MM.1S (cell line): ENCODE measurements around the gene ORC3.

ENCODE experiments used
- DNase-seq: peaks from one replicate; pipeline ENCODE4 v3.0.0-alpha.2; 2015
- H2AFZ ChIP-seq: fragments of 300-600 bp; sonication (generic); 2 replicates; pipeline ENCODE4 v1.6.0; 2016; ENCODE audit warnings: antibody characterized with exemption, low read length
- H3F3A ChIP-seq: fragments of 300-600 bp; sonication (generic); 2 replicates; pipeline ENCODE4 v1.6.1; 2016; ENCODE audit warnings: mild to moderate bottlenecking, antibody characterized with exemption, low read length, moderate library complexity, mixed read lengths; ENCODE audit not compliant: insufficient read depth
- H3K27ac ChIP-seq: fragments of 300-600 bp; sonication (generic); 2 replicates; pipeline ENCODE4 v1.5.1; 2016; ENCODE audit warnings: mild to moderate bottlenecking, low read length
- H3K27me3 ChIP-seq: fragments of 300-600 bp; sonication (generic); replicated peaks from 2 replicates; pipeline ENCODE4 v1.6.0; 2016; ENCODE audit warnings: low read length; ENCODE audit not compliant: insufficient read depth
- H3K36me3 ChIP-seq: fragments of 300-600 bp; sonication (generic); replicated peaks from 2 replicates; pipeline ENCODE4 v1.6.1; 2016; ENCODE audit warnings: mild to moderate bottlenecking, low read length, mixed read lengths; ENCODE audit not compliant: insufficient read depth
- H3K4me1 ChIP-seq: fragments of 300-600 bp; sonication (generic); 2 replicates; pipeline ENCODE4 v1.6.1; 2016; ENCODE audit warnings: low read length, mixed read lengths
- H3K4me2 ChIP-seq: fragments of 300-600 bp; sonication (generic); 2 replicates; pipeline ENCODE4 v1.6.0; 2016; ENCODE audit warnings: low read depth, low read length
- H3K4me3 ChIP-seq: fragments of 300-600 bp; sonication (generic); 2 replicates; pipeline ENCODE4 v1.5.1; 2016; ENCODE audit warnings: low read length, mixed read lengths
- H3K79me2 ChIP-seq: fragments of 300-600 bp; sonication (generic); 2 replicates; pipeline ENCODE4 v1.6.1; 2016; ENCODE audit warnings: mixed run types, low read length, mixed read lengths
- H3K9ac ChIP-seq: fragments of 300-600 bp; sonication (generic); 2 replicates; pipeline ENCODE4 v1.6.1; 2016; ENCODE audit warnings: low read length, mixed read lengths
- H3K9me2 ChIP-seq: fragments of 300-600 bp; sonication (generic); replicated peaks from 2 replicates; pipeline ENCODE4 v1.6.1; 2016; ENCODE audit warnings: mild to moderate bottlenecking, low read length, mixed read lengths; ENCODE audit not compliant: insufficient read depth
- H3K9me3 ChIP-seq: fragments of 300-600 bp; sonication (generic); replicated peaks from 2 replicates; pipeline ENCODE4 v1.6.1; 2016; ENCODE audit warnings: mild to moderate bottlenecking, low read length, mixed read lengths; ENCODE audit not compliant: insufficient read depth
- H4K20me1 ChIP-seq: fragments of 300-600 bp; sonication (generic); 2 replicates; pipeline ENCODE4 v1.6.1; 2016; ENCODE audit warnings: mild to moderate bottlenecking, low read length, moderate library complexity, mixed read lengths; ENCODE audit not compliant: insufficient read depth
- EZH2 ChIP-seq: fragments of 300-600 bp; sonication (generic); optimal IDR thresholded peaks from 2 replicates; pipeline ENCODE3; 2017; ENCODE audit warnings: low read depth, mild to moderate bottlenecking, antibody characterized with exemption, low read length, mixed read lengths
- EZH2phosphoT487 ChIP-seq: fragments of 300-600 bp; sonication (generic); IDR thresholded peaks from 2 replicates; pipeline ENCODE4 v1.6.1; 2018; ENCODE audit warnings: antibody characterized with exemption, low read length
- TF ChIP-seq, protein P1 (sequence below): fragments of 300-600 bp; sonication (generic); IDR thresholded peaks from 2 replicates; pipeline ENCODE4 v1.5.1; 2016; ENCODE audit warnings: antibody characterized with exemption, low read length, mixed read lengths

Gene ORC3

DNA sequence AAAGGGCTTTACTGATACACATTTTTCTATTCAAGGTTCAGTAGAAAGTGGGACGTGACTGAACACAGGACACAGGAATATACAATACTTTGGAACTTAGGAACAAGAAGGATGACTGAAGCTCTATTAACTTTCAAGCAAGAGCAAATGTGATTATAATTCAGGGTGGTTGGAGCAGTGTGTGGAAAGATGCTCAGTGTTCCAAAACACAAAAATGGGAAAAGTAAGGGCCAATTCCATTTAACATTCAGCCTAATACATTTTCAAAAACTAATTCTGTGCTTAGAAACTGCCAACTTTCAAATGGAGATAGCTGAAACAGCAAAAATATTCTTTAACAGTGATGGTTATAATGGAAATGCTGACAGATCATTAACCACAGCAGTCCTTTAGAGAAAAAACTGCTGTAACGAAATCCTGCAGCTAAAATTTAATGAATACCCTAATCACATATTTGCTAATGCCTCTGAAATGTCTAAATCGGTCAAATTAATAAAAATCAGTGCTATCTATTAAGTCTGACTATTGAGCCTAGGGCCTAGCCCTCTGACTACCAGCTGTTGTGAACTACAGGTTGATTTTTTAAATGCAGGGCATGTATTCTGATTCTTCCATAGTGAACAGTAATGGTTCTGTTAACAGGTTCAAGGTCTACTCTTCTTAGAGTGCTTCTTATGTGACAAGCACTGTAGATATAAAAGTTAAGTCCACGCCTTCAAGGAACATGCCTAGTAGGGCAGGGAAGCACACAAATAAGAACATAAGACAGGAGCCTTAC is 46.0 kb upstream of the ORC3 start:
- H3K4me2 ChIP-seq, result peak overlapping the region; percentile 47
- peak overlapping the region; percentile 86 for H3K27ac ChIP-seq
- no peaks in the 10 kb centered on the region for H3K79me2 ChIP-seq
- no peaks in the 10 kb centered on the region for H3K27me3 ChIP-seq
- H3K4me3 ChIP-seq, result peak overlapping the region; percentile 19; the same call in 1 of the 2 replicates
- peaks cover 37% of the 10 kb centered on the region for H3K4me1 ChIP-seq
- peaks cover 9% of the 10 kb centered on the region; the same call in 1 of the 2 replicates for H3K36me3 ChIP-seq
- no peaks in the 10 kb centered on the region for H3K9me3 ChIP-seq
- no peaks in the 10 kb centered on the region for H4K20me1 ChIP-seq
- peaks cover 20% of the 10 kb centered on the region for H3F3A ChIP-seq
- no peaks in the 10 kb centered on the region for H3K9me2 ChIP-seq
- peak overlapping the region; percentile 3; the same call in 1 of the 2 replicates for H2AFZ ChIP-seq
- peak overlapping the region; percentile 28; the same call in 1 of the 2 replicates for H3K9ac ChIP-seq
- DNase-seq, result peak; percentile 48
- TF ChIP-seq EZH2 (no peak), EZH2phosphoT487 (no peak)
- TF ChIP-seq, protein P1, sequence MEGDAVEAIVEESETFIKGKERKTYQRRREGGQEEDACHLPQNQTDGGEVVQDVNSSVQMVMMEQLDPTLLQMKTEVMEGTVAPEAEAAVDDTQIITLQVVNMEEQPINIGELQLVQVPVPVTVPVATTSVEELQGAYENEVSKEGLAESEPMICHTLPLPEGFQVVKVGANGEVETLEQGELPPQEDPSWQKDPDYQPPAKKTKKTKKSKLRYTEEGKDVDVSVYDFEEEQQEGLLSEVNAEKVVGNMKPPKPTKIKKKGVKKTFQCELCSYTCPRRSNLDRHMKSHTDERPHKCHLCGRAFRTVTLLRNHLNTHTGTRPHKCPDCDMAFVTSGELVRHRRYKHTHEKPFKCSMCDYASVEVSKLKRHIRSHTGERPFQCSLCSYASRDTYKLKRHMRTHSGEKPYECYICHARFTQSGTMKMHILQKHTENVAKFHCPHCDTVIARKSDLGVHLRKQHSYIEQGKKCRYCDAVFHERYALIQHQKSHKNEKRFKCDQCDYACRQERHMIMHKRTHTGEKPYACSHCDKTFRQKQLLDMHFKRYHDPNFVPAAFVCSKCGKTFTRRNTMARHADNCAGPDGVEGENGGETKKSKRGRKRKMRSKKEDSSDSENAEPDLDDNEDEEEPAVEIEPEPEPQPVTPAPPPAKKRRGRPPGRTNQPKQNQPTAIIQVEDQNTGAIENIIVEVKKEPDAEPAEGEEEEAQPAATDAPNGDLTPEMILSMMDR, result no peak

DNA sequence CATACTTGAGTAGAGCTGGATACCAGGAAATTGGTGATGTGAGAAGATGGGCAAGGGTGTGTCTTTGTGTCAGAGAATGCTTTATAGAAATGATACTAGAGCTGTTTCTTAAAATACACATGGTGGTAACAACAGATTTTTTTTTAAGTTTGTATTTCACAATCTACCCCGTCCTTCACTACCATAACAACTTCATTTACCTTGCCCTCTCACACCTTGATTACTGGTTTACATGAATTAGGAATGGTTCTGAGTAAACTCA is 45.5 kb upstream of the ORC3 start:
- peaks cover 20% of the 10 kb centered on the region for H3F3A ChIP-seq
- no peaks in the 10 kb centered on the region for H3K27me3 ChIP-seq
- no peaks in the 10 kb centered on the region for H4K20me1 ChIP-seq
- H3K79me2 ChIP-seq, result no peaks in the 10 kb centered on the region
- H3K4me2 ChIP-seq, result peak overlapping the region; percentile 47
- TF ChIP-seq EZH2phosphoT487, result no peak
- TF ChIP-seq, protein P1, result no peak
- TF ChIP-seq EZH2, result no peak
- peak overlapping the region; percentile 86 for H3K27ac ChIP-seq
- peaks cover 37% of the 10 kb centered on the region for H3K4me1 ChIP-seq
- H3K36me3 ChIP-seq, result peaks cover 9% of the 10 kb centered on the region; the same call in 1 of the 2 replicates
- H2AFZ ChIP-seq, result 0 out of 2 replicates have a peak overlapping the region, but pooled peaks have one; percentile 3
- no peak overlapping the region; the same call in 1 of the 2 replicates for H3K4me3 ChIP-seq
- no peaks in the 10 kb centered on the region for H3K9me3 ChIP-seq
- H3K9ac ChIP-seq, result peak overlapping the region; percentile 28; the same call in 1 of the 2 replicates
- no peaks in the 10 kb centered on the region for H3K9me2 ChIP-seq
- DNase-seq, result peak; percentile 49

DNA sequence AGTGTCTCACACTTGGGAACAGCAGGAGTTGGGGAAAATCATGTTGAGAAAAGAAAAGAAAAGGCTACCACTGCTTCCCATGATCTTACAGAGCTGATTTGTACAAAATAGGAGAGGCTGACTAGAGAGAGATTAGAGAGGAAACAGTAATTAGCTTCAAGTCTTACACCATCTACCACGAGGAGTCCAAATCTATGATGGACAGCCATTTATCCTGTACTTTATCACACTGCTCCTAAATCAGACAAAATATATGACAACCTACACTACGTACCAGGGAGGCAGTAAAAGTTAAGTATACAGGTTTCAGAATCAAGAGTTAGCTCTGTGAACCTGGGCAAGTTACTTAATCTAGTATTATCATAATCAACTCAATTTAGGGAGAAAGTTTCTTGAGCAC is 38.1 kb upstream of the ORC3 start:
- TF ChIP-seq EZH2 (no peak), EZH2phosphoT487 (no peak)
- TF ChIP-seq, protein P1, result no peak
- no peaks in the 10 kb centered on the region for H3K9me3 ChIP-seq
- no peak overlapping the region for H3K9ac ChIP-seq
- H3K9me2 ChIP-seq, result no peaks in the 10 kb centered on the region
- no peak for DNase-seq
- no peak overlapping the region for H2AFZ ChIP-seq
- H3K27me3 ChIP-seq, result no peaks in the 10 kb centered on the region
- H3K79me2 ChIP-seq, result peaks cover 8% of the 10 kb centered on the region; the same call in 1 of the 2 replicates
- no peak overlapping the region for H3K4me2 ChIP-seq
- no peaks in the 10 kb centered on the region for H3K4me1 ChIP-seq
- peaks cover 13% of the 10 kb centered on the region; the same call in 1 of the 2 replicates for H3K36me3 ChIP-seq
- no peaks in the 10 kb centered on the region for H4K20me1 ChIP-seq
- no peak overlapping the region for H3K4me3 ChIP-seq
- H3K27ac ChIP-seq, result no peak overlapping the region
- no peaks in the 10 kb centered on the region for H3F3A ChIP-seq
